ENCODE data around the gene ALS2.

DNA sequence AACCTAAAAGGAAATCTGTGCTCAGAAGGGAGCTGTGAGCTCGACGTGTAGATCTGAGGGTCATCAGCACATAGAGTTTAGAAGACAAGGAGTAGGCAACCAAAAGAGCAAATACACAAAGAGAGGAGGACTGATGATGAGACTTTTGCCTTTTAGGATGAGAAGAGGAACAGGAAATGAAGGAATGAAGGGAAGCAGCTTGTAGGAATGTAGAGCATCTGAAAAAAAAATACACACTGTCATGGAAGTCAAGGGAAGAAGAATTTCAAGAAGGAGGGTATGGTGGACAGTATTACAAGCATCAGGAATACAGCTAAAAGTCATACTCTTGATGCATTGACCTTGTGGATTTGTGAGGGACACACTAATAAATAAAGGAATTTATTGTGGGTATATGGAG, 47.5 kb upstream of the ALS2 start:
- TF ChIP-seq, protein P1, sequence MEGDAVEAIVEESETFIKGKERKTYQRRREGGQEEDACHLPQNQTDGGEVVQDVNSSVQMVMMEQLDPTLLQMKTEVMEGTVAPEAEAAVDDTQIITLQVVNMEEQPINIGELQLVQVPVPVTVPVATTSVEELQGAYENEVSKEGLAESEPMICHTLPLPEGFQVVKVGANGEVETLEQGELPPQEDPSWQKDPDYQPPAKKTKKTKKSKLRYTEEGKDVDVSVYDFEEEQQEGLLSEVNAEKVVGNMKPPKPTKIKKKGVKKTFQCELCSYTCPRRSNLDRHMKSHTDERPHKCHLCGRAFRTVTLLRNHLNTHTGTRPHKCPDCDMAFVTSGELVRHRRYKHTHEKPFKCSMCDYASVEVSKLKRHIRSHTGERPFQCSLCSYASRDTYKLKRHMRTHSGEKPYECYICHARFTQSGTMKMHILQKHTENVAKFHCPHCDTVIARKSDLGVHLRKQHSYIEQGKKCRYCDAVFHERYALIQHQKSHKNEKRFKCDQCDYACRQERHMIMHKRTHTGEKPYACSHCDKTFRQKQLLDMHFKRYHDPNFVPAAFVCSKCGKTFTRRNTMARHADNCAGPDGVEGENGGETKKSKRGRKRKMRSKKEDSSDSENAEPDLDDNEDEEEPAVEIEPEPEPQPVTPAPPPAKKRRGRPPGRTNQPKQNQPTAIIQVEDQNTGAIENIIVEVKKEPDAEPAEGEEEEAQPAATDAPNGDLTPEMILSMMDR (IDR thresholded peaks at IDR 0.05) = no peak
- TF ChIP-seq POLR2AphosphoS5 (IDR thresholded peaks at IDR 0.05; ENCODE audit: low read depth, low read length) = no peak
- no peak for TF ChIP-seq TCF7L2 (IDR thresholded peaks at IDR 0.05; ENCODE audit: low read depth, low read length)
- TF ChIP-seq, protein P2, sequence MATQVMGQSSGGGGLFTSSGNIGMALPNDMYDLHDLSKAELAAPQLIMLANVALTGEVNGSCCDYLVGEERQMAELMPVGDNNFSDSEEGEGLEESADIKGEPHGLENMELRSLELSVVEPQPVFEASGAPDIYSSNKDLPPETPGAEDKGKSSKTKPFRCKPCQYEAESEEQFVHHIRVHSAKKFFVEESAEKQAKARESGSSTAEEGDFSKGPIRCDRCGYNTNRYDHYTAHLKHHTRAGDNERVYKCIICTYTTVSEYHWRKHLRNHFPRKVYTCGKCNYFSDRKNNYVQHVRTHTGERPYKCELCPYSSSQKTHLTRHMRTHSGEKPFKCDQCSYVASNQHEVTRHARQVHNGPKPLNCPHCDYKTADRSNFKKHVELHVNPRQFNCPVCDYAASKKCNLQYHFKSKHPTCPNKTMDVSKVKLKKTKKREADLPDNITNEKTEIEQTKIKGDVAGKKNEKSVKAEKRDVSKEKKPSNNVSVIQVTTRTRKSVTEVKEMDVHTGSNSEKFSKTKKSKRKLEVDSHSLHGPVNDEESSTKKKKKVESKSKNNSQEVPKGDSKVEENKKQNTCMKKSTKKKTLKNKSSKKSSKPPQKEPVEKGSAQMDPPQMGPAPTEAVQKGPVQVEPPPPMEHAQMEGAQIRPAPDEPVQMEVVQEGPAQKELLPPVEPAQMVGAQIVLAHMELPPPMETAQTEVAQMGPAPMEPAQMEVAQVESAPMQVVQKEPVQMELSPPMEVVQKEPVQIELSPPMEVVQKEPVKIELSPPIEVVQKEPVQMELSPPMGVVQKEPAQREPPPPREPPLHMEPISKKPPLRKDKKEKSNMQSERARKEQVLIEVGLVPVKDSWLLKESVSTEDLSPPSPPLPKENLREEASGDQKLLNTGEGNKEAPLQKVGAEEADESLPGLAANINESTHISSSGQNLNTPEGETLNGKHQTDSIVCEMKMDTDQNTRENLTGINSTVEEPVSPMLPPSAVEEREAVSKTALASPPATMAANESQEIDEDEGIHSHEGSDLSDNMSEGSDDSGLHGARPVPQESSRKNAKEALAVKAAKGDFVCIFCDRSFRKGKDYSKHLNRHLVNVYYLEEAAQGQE (IDR thresholded peaks at IDR 0.05; ENCODE audit: insufficient read depth in 1 of 2, low read depth in 2 of 2, low read length in 1 of 2) = no peak

Data from Panc1 (cell line).